Inflammatory macrophage (primary cell): ENCODE measurements around the gene CYTH1.

Experiments
- DNase-seq, 2 donors: peaks; one replicate each; pipeline ENCODE4 v3.0.0-alpha.2; 2020 to 2022

CYTH1 gene

DNA sequence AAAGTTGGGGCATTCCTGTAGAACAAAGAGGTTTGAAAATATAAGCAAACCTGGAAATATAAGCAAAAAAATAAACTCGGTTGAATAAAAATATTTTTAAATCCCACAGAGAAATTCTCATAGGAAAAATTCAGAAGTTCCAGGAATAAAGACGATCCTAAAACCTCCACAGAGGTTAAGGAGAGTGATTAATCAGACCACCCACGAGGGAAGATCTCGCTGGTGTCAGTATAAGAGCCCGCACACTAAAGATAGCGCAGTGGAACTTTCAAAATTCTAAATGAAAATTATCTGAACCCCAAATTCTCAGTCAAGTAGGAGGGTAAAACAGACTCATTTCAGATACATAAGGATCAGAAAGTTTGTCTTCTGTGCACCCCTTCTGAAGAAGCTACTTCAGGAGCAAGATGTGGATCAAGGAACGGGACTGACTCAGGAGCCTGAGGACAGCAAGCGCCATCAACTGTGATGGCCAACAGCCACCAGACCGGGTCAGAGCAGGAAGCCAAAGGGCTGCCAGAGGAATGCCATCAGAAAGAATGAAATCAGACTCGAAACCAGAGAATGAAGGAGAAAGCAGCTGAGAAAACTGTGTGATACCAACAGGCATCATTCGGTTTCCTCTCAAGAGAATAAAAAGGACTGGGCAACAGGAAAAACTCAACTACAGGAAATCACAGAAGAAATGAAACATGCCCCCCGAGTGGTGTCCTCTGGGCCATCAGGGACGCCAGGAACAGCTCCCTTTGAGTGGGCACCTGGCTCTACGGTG lies 66.9 kb downstream of the CYTH1 start:
- DNase-seq: no peak

GRCh38 chr17:78714534-78714933 lies 67.5 kb downstream of the CYTH1 start:
- DNase-seq: no peak

GRCh38 chr17:78712043-78712442 lies 70.0 kb downstream of the CYTH1 start:
- no peak for DNase-seq

DNA sequence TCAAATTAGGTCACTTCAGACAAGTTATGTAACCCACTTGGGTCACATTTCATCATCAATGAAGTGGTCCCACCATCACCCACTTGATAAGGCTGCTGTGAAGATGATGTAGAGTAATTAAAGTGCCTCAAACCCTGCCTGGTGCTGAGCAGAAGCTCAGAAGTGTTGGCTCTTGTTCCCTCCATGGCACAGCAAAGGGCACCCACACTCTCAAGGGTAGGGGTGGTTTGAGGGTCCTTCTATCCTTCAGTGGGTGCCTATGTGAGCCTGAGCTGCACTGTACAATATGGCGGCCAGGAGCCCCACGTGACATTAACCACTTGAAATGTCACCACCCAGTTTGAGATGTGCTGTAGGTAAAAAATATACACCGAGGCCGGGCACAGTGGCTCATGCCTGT lies 71.5 kb downstream of the CYTH1 start:
- DNase-seq: no peak

- DNase-seq: no peak
These were observed 72.3 kb downstream of the CYTH1 start for GRCh38 chr17:78709751-78710181.

GRCh38 chr17:78709119-78709681 lies 72.9 kb downstream of the CYTH1 start:
- DNase-seq: no peak

GRCh38 chr17:78708510-78708973 lies 73.5 kb downstream of the CYTH1 start:
- peak; percentile 55 to 61 for DNase-seq

- no peak for DNase-seq
These were observed 74.2 kb downstream of the CYTH1 start for GRCh38 chr17:78707923-78708322.

DNA sequence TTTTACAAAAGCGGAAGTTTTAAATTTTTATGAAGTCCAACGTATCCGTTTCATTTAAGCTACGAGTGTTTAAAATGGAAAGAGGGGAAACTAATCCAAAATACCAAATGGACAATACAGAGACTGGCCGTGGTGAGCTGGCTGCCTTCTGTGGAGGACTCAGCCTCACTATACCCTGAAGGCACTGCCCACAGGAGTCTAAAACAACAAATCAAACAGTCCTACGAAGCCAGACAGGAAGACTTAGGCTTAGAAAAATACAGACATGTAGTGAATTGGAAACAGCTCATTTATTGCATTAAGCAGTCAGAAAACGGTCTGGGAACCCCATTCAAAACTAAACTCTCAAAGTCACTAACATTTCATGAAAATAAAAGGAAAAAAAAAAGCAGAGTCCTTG lies 75.1 kb downstream of the CYTH1 start:
- DNase-seq: no peak

- no peak for DNase-seq
These were observed 75.7 kb downstream of the CYTH1 start for GRCh38 chr17:78706271-78706915.

- no peak for DNase-seq
These were observed 77.0 kb downstream of the CYTH1 start for GRCh38 chr17:78705071-78705470.

- DNase-seq: no peak
These were observed 77.5 kb downstream of the CYTH1 start for GRCh38 chr17:78704594-78704993.

- DNase-seq: peak in 1 of 2 donors; percentile 15
These were observed 84.3 kb downstream of the CYTH1 start for GRCh38 chr17:78697554-78698343.

GRCh38 chr17:78697122-78697521 lies 85.0 kb downstream of the CYTH1 start:
- DNase-seq: no peak

DNA sequence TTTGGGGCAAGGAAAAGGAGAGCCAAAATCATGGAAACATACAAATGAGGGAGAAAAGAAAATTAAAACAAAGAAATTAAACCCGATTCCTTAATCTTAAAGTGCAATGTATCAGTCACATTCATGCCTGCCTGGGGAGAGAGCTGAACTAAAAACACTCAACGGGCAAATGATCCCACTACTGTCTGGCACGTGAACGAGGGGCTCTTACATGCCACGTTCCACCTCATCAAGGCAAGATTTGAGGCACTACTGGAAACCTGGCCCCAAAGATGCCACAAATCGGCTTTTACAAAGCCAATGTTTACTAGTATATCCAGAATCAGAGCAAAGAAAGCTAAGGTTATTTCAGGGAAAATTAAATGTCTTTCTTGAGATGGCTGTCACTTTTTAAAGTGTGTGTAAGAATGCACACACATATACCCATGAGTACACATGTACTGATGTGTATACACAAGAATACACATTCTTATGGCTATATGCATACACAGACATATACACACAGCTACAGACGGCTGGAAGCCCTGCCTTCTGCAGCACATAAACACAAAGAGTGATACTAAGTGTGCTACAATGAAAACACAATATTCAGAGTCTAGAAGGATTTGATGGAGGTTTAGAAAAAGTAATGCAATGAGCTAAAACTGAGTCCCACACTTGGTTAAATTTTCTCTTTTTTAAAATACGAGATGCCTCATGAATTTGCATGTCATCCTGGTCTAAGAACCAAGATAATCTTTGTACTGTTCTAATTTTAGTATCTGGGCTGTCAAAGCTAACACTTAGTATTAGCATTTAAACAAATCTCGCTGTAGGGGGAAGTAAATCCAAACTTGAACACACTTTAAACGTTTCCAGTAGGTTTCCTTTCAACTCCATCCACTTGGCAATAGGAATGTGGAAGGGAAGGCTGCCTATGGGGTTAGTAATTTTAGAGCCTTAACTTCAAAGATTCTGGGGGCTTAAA lies 85.8 kb downstream of the CYTH1 start:
- DNase-seq: no peak

GRCh38 chr17:78694805-78695531 lies 87.1 kb downstream of the CYTH1 start:
- no peak for DNase-seq

DNA sequence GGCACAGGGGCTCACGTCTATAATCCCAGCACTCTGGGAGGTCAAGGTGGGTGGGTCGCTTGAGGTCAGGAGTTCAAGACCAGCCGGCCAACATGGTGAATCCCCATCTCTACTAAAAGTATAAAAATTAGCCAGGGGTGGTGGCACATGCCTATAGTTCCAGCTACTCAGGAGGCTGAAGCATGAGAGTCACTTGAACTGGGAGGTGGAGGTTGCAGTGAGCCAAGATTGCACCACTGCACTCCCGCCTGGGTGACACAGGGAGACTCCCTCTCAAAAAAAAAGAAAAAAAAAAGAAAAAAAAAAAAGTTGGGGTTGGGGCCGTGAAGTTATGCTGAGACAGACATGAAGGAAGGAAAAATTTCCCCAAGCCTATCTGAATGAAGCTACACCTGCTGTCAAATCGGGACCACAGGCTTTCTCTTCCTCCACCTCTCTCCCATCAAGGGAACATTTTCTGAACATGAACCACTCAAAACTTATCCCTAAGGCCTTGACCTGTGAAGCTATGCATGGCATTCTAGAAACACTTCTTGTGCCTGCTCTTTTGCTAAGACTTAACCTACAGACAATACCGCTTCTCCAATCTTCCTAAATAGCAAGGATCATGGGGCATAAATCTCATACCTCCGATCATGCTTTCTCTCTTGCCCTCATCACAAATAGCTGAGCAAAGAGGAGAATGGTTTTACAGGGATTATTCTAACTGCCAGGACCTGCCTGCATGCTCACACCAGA lies 88.6 kb downstream of the CYTH1 start:
- no peak for DNase-seq

DNA sequence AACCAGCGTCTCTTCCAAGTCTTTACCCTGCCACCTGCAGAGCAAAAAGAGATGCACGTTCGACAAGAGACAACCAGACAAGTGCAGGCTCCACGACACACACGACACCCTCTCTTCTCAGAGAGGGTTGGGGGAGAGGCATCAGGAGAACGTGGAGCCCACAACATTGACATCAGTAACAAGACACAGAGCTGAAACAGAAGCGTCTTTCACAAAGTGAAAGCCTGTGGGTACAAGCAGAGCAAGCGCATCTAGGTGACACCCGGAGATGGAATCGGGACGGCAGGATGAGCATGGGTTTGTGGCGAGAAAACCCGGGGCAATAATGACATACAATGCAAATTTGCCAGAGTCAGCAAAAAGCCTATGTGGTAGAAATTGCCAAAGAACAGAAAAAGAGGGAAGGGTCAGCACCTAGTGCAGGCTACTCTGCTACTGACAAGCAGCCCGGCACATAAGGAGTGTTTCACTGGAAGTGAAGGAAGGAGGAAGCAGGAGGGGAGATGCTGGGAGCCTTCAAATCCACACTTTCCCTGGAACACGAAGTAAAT lies 89.5 kb downstream of the CYTH1 start:
- DNase-seq: no peak

GRCh38 chr17:78689029-78689428 lies 93.0 kb downstream of the CYTH1 start:
- DNase-seq: no peak

DNA sequence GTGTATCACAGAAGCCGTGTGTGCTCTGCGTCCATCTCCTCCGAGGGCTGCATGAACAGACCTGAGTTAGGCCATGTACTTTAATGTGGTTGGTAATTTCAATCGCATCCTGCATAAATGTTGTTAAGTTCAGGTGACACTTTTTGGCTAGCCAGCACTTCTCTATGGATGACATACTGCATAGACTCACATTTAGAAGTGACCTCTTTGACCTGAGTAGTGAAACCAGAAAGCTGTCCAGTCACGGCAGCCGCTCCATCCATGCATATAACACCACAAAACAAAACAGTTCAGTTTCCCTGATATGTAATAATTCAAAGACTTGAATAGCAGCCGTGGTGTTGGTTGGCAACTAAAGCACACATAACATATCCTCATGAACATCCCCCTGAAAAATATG lies 94.1 kb downstream of the CYTH1 start:
- DNase-seq: no peak
